Chondrocyte (in vitro differentiated cells): ENCODE measurements around the gene UNC119B. TPM values are rescaled to one million over a fixed set of nuclear protein-coding genes. Genes with fewer than 3 reads are reported as not detected.

Experiments used
- DNase-seq: peaks from one replicate; pipeline ENCODE4 v3.0.0; 2021; ENCODE audit warnings: mixed read lengths, low spot score
- H3K27ac Mint-ChIP-seq: one replicate; pipeline ENCODE4 v1.8.0; 2021; ENCODE audit warnings: mild to moderate bottlenecking, moderate library complexity, mixed read lengths; ENCODE audit not compliant: unreplicated experiment
- H3K27me3 Mint-ChIP-seq: 2 replicates; pipeline ENCODE4 v1.8.0; 2021; ENCODE audit warnings: low read depth, mixed read lengths
- H3K36me3 Mint-ChIP-seq: 2 replicates; pipeline ENCODE4 v1.8.0; 2021; ENCODE audit warnings: low read depth, mixed read lengths
- H3K4me1 Mint-ChIP-seq: 2 replicates; pipeline ENCODE4 v1.8.0; 2021; ENCODE audit warnings: low read depth, mild to moderate bottlenecking, mixed read lengths
- H3K4me3 Mint-ChIP-seq: one replicate; pipeline ENCODE4 v1.8.0; 2021; ENCODE audit warnings: mild to moderate bottlenecking, moderate library complexity, mixed read lengths; ENCODE audit not compliant: unreplicated experiment
- H3K9me3 Mint-ChIP-seq: 2 replicates; pipeline ENCODE4 v1.8.0; 2021; ENCODE audit warnings: low read depth, mixed read lengths
- CTCF ChIP-seq: fragments of 200-600 bp; sonication (generic); IDR thresholded peaks from 2 replicates; pipeline ENCODE4 v1.5.0; 2021; ENCODE audit warnings: antibody characterized with exemption, mild to moderate bottlenecking, moderate library complexity
- total RNA-seq: library from RNA; stranded (reverse); gene quantifications from 3 replicates; pipeline ENCODE4 v1.2.1, GENCODE V29; 2021

The UNC119B gene
- total RNA-seq, 1 donor from 2014 or later, result 22.3 TPM

- H3K4me3 Mint-ChIP-seq, result peak overlapping the region; percentile 89
- peak overlapping the region; percentile 97 for H3K27ac Mint-ChIP-seq
- no peak for TF ChIP-seq CTCF
- peaks cover 32% of the 10 kb centered on the region for H3K4me1 Mint-ChIP-seq
- DNase-seq, result peak; percentile 96
- no peaks in the 10 kb centered on the region for H3K36me3 Mint-ChIP-seq
- no peaks in the 10 kb centered on the region for H3K9me3 Mint-ChIP-seq
- H3K27me3 Mint-ChIP-seq, result no peaks in the 10 kb centered on the region
Measured at GRCh38 chr12:120686151-120686689, 24.0 kb upstream of the UNC119B start.

- H3K27ac Mint-ChIP-seq, result peak within 1 kb of the TSS; percentile 97
- no peaks in the 10 kb centered on the region for H3K9me3 Mint-ChIP-seq
- TF ChIP-seq CTCF, result peak; percentile 50
- H3K4me1 Mint-ChIP-seq, result peaks cover 37% of the 10 kb centered on the region
- peak; percentile 99 for DNase-seq
- H3K27me3 Mint-ChIP-seq, result no peaks in the 10 kb centered on the region
- H3K36me3 Mint-ChIP-seq, result no peaks in the 10 kb centered on the region
- H3K4me3 Mint-ChIP-seq, result peak within 1 kb of the TSS; percentile 89
Measured at GRCh38 chr12:120686690-120687577, 23.3 kb upstream of the UNC119B start, which contains the start of gene MLEC. Gene MLEC, plus strand, starts transcription at chr12:120687149. Its CDS starts 148 bp downstream, at chr12:120687297.

- H3K27ac Mint-ChIP-seq, result peak overlapping the region; percentile 85
- H3K27me3 Mint-ChIP-seq, result no peaks in the 10 kb centered on the region
- no peak for TF ChIP-seq CTCF
- peak overlapping the region; percentile 80 for H3K4me3 Mint-ChIP-seq
- no peaks in the 10 kb centered on the region for H3K36me3 Mint-ChIP-seq
- peaks cover 45% of the 10 kb centered on the region for H3K4me1 Mint-ChIP-seq
- DNase-seq, result no peak
- no peaks in the 10 kb centered on the region for H3K9me3 Mint-ChIP-seq
Measured at GRCh38 chr12:120687578-120688289, 22.5 kb upstream of the UNC119B start.

DNA sequence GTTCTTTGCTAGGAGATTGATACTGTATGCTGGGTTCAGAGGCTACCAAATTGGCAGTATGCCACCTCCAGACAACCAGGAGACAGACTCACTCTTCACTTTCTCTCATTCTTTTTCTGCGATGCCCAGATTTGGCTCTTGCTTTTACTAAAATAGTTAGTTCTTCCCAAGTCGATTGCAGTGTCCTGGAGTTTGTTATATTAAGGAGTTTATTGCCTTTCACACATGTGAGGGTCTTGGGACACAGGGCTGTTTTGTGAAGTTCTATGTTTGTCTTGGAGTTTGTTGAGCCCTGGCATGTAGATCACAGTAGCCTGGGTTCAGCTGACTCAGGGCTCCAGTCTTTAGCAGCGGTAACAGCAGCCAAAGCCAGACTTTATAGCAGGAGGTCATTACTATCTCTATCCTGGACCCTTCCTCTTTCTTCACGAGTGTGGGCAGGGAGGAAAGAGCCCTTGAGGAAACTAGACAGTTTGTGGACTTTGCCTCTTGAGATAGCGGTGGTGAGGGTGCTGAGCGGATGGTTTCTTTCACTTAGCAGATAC, 21.7 kb upstream of the UNC119B start:
- peaks cover 1% of the 10 kb centered on the region for H3K36me3 Mint-ChIP-seq
- no peak for DNase-seq
- H3K9me3 Mint-ChIP-seq, result no peaks in the 10 kb centered on the region
- peak overlapping the region; percentile 85 for H3K27ac Mint-ChIP-seq
- no peaks in the 10 kb centered on the region for H3K27me3 Mint-ChIP-seq
- peak overlapping the region; percentile 80 for H3K4me3 Mint-ChIP-seq
- H3K4me1 Mint-ChIP-seq, result peaks cover 51% of the 10 kb centered on the region
- no peak for TF ChIP-seq CTCF
